GM19397 (cell line): Measurements from ENCODE around the gene CTBP2.
"Not testable (repeated sequence)": the region's sequence is repeated elsewhere in the genome, so short reads cannot be mapped to it uniquely, and the experiment has no call there.

ENCODE experiments used
- ATAC-seq: cut with Tn5 transposase; IDR thresholded peaks from one replicate; pipeline ENCODE4 v1.9.1; 2021; ENCODE audit warnings: mild to moderate bottlenecking, moderate library complexity; ENCODE audit not compliant: unreplicated experiment

Gene CTBP2

DNA sequence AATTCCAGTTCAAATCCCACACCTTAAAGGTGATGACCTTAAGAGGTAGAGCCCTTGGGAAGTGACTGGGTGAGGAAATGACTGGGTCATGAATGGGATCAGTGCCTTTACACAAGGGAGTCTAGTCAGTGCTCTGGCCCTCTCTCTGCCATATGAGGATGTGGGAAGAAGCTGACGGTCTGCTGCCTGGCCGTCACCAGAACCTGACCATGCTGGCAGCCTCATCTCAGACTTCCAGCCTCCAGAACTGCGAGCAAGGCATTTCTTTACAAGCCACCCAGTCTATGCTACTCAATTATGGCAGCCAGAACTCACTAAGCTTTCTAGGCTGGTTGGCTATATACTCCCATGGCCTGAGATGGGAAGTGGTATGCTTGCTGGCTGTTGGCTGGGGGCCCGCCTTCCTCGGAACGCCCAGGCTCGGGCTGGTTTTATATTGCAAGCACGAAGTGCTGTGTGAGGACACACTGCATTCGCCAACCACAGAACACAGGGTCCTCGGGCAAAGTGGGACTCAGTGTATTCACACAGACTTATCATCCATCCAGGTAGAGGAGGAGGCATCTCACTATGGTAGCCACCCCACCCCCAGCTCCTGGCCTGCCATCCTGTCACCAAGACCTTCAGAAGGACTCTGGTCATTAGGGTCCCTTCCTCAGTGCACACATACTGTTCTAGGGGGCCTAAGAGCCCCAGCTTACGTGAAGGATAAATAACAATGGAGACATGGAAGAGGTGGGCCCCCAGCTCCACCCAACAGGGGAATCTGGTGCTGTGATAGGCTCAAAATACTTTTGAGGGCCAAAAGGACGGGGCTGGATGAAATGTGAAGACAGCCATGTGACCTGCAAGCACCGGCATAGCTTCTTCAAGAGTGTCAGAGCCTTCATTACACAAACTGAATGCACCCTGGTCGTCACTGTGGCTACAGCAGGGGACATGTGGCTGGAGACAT, 169.4 kb downstream of the CTBP2 start:
- ATAC-seq: no peak

DNA sequence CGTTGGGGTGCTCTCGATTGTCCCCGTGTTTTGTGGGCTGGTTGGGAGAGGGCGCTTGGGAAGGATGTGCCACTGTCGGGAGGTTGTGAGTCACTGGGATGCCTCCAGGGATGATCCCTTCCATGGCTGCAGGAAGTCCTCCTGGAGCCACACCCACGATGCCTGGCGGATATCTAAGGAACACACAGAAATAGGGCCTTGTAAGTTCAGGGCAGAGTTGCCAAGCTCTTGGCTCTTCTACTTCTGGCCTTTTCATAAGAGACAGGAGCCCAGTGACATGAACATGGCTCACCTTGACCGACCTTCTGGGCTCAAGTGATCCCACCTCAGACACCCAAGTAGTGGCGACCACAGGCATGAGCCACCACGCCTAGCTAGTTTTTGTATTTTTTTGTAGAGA, 170.8 kb downstream of the CTBP2 start:
- ATAC-seq: no peak

DNA sequence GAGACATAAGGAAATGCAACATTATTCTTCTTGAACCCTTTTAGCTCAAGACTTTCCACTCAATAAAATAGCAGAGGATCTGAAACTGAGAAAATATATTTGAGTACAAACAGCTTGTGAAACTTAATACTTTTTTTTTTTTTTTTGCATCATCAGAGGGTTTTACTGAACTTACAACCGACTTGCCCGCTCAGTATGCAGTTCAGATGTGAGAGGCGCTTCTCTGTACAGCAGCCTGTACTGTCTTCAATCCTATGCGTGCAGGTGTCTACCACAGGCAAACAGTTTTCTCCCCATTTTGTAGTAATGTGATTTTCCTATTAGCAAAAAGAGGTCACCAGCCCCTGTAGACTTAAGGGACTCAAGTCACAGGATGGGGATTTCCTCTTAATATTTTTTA, 171.6 kb downstream of the CTBP2 start:
- not testable (repeated sequence) for ATAC-seq

DNA sequence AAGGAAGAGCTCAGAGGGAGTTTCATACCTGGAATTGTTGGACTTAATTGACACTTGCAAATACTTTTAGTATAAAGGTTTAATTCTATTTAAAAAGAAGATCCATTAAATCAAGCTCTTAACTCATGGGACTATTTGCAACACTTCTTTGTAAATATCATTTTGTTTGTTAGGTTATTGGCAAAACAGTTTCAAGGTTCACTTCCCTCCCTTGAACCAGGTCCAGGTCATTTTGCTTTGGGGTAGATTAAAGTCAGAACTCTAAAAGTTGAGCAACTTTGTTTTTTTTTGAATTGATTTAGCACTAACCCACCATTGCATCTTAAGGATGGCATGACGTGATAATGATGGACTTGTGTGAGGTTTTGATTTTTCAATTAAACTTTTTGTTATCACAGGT, 172.6 kb downstream of the CTBP2 start:
- ATAC-seq: no peak

DNA sequence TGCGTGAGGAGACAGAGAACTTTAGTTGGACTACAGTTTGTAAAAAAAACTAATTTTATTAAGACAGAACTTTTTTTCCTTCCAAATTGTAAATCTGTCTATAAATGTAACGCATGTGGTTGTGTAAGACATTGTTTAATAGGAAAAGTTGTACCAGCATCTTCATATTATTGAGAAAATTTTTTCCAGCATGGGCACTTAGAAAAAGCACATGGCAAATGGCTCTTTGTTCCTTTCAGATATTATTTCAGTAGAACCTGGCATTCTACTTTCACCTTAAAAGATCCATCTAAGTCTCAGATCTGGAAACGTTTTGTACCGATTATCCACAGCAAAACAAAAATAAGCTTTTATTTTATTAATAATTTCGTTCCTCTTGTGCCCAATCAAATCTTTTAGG, 175.2 kb downstream of the CTBP2 start:
- ATAC-seq: no peak

DNA sequence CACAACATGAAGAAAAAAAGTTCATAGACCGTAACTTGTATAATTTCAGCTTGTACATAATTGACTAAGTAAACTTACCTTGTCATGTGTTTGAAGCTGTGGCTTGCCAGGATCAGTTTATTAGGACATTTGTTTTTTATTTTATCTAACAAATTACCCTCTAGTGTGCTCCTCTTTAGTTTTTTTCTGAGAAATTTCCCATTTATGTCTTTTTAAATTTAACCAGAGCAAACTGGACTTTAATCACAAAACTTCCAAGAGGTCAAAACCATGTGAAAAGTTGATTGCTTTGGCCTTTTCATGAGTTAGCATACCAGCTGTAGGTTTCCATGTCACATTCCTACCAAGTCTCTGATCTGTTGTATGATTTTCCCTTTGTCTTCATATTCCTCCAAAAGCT, 176.0 kb downstream of the CTBP2 start:
- no peak for ATAC-seq

DNA sequence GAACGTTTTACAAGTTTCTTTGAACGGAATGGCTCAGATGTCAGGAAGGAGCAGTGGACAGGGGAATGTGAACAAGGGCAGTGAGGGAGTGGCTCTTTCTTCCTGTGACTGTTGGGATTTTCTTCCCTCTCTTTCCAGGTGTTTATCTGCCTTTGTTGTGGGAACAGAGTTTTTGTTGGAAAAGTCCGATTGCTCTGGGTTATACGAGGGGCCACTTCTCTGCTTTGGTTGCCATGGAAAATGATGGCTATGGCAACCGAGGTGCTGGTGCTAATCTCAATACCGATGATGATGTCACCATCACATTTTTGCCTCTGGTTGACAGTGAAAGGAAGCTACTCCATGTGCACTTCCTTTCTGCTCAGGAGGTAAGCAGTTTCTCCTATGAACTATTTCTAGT, 177.0 kb downstream of the CTBP2 start:
- ATAC-seq: no peak

DNA sequence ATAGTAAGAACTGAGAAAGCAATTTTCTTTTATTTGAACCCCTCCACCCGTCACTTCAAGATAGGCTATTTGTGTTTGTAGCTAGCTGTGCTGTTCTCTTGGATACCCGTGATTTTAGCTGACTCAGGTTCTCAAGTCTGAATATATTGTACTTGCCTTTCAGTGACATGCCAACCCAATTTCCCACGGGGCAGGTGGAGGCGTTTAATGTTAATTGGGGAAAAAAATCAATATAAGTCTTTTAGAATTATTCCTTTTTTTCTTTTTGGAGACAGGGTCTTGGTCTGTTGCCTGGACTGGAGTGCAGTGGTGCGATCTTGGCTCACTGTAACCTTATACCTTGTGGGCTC, 182.0 kb downstream of the CTBP2 start:
- no peak for ATAC-seq

DNA sequence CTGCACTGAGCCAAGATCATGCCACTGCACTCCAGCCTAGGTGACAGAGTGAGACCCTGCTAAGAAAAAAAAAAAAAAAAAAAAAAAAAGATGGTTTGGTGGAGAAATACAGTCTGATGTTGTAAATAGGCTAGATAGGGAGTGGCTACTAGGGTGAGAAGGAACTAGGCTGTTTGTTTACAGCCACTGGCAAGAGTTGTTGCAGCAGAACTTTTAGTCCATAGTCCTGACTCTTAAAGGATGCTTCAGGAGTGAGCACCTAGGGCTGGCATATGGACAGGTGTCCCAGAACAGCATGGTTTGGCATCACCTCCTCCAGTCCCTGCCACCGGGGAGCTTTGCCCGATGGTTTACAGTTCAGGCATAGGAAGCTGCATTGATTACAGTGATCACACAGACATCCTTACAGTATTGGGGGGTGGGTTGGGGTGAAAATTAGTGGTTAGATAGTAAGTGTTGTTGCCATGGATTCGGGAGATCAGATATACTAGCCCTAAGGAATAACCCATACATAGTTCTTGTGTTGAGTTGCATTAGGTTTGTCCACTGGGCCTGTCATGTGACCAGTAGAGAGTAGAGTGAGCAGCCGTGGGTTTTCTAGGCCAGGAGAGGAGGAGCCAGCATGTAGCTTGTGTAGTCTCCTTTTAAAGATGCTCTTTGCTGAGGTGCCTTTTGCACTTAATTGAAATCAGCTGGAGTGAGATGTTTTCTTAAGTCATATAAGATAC, 182.6 kb downstream of the CTBP2 start:
- ATAC-seq: no peak

DNA sequence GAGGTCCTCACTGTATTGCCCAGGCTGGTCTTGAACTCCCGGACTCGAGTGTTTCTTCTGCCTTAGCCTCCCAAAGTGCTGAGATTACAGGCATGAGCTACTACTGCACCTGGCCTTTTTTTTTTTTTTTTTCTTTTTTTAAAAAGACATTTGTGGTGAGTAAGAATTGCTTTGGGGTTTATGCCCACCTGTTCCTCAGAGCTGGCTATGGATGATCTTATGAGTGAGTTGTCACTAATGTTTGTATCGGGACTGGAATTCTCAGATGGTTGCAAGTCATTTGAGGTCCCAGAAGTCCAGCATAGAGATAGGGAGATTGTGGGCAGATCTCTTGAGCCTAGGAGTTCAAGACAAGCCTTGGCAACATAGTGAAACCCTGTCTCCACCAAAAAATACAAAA, 183.2 kb downstream of the CTBP2 start:
- no peak for ATAC-seq

DNA sequence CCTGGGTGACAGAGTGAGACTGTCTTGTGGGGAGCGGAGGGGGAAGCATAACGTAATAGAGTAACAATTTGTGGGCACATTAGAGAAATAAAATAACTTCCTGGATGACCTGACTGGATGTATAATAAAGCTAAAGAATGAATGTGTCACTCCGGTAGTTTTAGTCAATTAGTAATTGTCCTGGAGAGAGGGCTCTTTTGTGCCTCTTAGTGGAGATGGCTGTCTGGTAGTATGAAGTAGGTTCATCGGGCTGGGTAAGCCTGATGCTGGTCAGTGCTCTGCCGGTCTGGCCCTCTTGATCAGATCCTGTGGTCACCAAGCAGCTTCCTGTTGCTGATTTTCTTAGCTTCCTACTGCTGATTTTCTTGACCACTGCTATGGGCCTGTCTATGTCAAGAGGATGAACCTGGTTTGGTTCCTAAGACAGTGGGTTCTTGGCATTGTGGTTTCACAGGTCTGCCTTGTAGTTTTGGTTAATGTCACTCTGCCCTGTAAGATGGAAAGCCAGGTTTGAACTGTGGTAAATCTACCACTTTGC, 184.3 kb downstream of the CTBP2 start:
- ATAC-seq: no peak

DNA sequence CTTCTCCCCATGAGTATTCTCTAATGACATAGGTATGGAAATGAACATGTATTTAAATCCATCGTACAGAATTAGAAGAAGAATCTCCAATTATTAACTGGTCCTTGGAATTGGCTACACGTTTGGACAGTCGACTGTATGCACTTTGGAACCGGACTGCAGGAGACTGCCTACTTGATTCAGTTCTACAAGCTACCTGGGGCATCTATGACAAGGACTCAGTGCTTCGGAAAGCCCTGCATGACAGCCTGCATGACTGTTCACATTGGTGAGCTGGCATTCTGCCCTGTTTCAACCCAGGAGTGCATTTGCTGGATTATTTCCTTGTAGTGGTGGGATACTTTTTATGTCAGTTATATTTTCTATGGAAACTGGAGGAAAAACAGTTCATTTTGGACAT, 186.2 kb downstream of the CTBP2 start:
- ATAC-seq: no peak

DNA sequence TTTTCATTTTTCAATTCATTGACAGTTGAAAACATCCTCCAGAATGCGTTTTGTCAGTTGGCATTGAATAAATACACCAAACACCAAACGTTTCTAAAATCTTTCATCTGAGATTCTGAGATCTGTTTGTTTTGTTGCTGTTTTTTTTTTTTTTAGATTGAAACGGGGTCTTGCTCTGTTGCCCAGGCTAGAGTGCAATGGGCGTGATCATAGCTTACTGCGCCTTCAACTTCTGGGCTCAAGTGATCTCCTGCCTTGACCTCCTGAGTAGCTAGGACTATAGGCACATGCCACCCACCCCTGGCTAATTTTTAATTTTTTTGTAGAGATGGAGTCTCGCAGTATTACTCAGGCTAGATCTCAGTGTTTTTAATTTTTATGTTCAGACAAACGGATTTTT, 187.7 kb downstream of the CTBP2 start:
- ATAC-seq: no peak

DNA sequence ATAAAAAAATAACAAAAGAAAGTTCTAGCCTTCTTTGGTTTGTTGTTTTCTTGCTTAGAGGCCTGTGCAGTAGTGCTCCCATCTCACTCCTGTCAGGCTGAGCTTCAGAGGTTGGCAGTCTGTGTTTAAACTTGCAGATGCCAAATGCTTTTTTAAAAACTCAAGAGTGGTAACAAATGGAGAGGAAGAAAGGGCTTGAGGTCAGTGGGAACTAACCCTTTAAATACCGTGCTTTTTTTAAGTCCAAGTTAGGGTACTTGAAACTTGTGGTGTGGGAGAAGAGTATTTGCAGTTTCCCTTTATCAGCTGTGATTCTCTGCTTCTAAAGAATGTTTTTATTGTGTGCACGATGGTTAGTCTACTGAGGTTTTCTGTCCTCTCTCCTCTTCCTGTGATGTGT, 189.1 kb downstream of the CTBP2 start:
- no peak for ATAC-seq

DNA sequence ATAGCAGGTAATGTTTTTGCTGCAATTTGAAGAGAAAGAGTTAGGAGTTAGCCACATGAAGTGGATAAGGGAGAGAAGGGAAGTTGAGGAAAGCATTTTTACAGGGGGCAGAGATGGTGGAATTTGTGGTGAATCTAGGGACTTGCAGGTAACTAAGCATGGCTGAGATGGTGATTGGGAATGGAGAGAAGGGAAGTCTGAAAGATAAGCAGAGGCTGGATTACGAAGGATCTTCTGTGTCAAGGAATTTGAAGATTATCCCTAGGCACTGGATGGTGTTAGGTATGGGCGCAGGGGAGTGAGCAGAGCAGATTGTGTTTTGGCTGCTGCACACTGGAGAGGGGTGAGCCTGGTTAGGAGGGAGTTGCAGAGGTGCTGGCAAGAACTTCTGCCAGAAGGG, 193.1 kb downstream of the CTBP2 start:
- no peak for ATAC-seq

DNA sequence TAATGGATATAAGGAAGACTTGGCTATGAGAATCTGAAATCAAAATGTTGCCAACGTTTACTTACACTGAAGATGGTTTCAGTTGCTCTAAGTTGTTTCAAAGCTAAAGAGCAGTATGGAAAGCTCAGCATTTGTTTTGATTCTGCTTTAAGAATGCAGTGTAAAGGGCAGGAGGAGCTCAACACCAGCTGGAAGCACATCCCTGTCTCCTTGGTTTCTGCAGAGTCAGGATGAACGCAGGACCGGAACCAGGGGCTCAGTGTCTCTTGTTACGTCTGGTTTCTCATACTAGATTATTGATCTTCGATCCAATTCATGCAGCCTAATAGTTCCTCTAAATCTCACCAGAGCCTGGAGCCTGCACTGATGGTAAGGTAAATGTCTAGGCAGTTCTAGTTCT, 194.4 kb downstream of the CTBP2 start:
- ATAC-seq: no peak

DNA sequence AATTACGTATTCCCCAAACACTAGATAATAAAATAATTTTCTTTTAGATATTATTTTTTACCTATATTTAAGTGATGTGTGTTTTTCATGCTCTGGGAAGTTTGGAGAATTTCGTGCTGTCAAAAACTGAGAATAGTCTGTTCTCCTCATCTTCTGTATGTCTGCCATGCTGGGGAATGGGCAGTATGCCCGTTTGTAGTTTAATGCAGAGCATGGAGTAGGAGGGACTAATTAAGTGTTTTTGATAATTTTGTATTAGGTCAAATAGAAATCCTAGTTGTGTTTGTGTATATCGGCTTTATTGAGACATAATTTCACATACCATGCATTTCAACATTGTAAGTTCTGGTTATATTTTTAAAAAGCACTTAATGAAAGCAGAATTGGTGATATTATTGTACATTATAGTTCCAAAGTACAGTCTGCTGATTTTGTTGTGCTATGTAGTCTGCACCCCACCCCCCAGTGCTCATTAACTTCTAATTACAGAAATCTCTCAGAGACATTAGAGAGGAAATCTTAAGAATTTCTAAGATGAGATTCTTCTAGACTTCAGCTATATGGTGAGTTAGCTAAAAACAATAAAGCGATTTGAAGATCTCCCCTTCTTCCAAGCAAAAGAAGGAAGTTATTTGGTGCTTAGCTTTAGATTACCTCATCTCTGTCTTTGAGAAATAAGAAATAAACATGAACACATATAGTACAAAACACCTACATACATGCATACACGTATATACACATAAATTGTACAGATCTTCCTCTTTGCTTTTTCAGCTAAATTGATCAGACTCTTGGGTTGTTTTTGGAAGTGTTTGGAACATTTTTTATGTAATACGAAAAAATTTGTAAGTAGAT, 196.3 kb downstream of the CTBP2 start:
- no peak for ATAC-seq

DNA sequence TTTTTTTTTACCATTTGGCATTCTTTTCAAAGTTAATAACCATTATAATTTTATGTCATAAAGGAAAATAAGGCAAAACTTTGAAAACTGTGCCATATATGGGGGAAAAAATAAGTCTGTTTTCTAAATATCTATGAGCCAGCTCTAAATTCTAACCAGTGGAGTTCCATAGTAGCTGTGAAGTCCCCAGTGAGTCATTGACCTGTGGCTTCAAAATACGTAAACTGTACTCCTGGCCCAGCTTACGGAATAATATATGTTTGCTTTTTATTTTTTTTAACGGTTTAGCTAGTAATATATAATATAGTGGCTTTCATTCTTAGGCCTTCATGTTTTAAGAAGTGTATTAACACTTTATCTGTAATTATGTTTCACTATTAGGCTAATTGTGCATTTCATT, 197.9 kb downstream of the CTBP2 start:
- no peak for ATAC-seq

DNA sequence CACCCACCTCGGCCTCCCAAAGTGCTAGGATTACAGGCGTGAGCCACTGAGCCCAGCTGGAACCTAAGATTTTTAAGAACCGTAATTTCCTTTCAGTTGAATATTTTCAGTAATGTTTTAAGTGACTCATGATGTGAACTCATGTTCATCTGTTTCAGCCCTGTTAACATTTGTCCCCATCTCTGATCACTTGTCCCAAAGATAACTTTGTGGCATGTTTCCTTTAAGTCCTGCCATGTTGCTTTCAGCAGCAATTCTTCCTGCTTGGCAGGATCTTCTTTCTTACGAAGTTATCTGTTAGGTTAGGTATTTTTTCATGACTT, 199.2 kb downstream of the CTBP2 start:
- no peak for ATAC-seq

DNA sequence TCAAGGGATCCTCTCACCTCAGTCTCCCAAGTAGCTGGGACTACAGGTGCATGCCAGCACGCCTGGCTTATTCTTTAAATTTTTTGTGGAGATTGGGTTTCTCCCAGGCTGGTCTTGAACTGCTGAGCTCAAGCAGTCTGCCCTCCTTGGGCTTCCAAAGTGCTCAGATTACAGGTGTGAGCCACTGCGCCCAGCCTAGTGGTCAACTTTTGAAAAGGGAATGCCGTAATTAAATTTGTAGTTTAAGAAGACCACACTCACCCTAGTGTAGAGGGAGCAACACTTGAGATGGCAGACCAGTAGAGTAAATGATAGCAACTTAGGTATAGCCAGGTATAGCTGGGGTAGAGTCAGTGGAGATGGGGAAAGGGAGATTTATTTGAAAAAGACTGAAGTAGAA, 200.8 kb downstream of the CTBP2 start:
- ATAC-seq: no peak

DNA sequence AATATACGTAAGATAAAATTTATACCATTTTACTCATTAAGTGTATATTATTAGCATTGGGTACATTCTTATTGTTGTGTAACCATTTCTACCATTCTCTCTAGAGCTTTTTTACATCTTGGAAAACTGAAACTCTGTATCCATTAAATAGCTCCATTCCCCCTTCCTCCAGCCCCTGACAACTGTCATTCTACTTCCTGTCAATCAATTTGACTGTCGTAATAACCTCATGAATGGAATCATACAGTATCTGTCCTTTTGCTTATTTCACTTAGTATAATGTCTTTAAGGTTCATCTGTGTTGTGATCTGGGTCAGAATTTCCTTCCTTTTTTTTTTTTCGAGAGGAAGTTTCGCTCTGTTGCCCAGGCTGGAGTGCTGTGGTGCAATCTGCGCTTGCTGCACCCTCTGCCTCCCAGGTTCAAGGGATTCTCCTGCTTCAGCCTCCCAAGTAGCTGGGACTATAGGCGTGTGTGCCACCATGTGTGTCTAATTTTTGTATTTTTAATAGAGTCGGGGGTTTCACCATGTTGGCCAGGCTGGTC, 202.9 kb downstream of the CTBP2 start:
- ATAC-seq: no peak
